GM23248 (cell line): ENCODE data around the gene MYO16. TPM values are rescaled to one million over a fixed set of nuclear protein-coding genes. Genes with fewer than 3 reads are reported as not detected.

Source experiments
- DNase-seq: peaks from one replicate; pipeline ENCODE4 v3.0.0-alpha.2; 2015
- H2AFZ ChIP-seq: fragments of 200-600 bp; sonication (generic); 2 replicates; pipeline ENCODE4 v1.6.1; 2016; ENCODE audit warnings: antibody characterized with exemption
- H3F3A ChIP-seq: fragments of 200-600 bp; sonication (generic); 2 replicates; pipeline ENCODE4 v1.6.1; 2016; ENCODE audit warnings: mild to moderate bottlenecking, antibody characterized with exemption, mixed run types; ENCODE audit not compliant: insufficient read depth
- H3K27ac ChIP-seq: fragments of 200-600 bp; sonication (generic); 2 replicates; pipeline ENCODE4 v1.5.1; 2016; ENCODE audit warnings: mild to moderate bottlenecking
- H3K27me3 ChIP-seq: fragments of 200-600 bp; sonication (generic); replicated peaks from 2 replicates; pipeline ENCODE4 v1.6.1; 2016; ENCODE audit warnings: mild to moderate bottlenecking; ENCODE audit not compliant: insufficient read depth
- H3K36me3 ChIP-seq: fragments of 200-600 bp; sonication (generic); 2 replicates; pipeline ENCODE4 v1.6.1; 2016; ENCODE audit warnings: low read depth, mild to moderate bottlenecking
- H3K4me1 ChIP-seq: fragments of 200-600 bp; sonication (generic); 2 replicates; pipeline ENCODE4 v1.6.1; 2016; ENCODE audit warnings: mild to moderate bottlenecking; ENCODE audit not compliant: insufficient read depth
- H3K4me2 ChIP-seq: fragments of 200-600 bp; sonication (generic); one replicate; pipeline ENCODE4 v1.6.1; 2016; ENCODE audit warnings: mild to moderate bottlenecking; ENCODE audit not compliant: unreplicated experiment
- H3K4me3 ChIP-seq: fragments of 200-600 bp; sonication (generic); 2 replicates; pipeline ENCODE4 v1.5.1; 2016; ENCODE audit warnings: mild to moderate bottlenecking
- H3K79me2 ChIP-seq: fragments of 200-600 bp; sonication (generic); 2 replicates; pipeline ENCODE4 v1.6.1; 2016; ENCODE audit warnings: mild to moderate bottlenecking; ENCODE audit not compliant: insufficient read depth
- H3K9ac ChIP-seq: fragments of 200-600 bp; sonication (generic); 2 replicates; pipeline ENCODE4 v1.6.1; 2016; ENCODE audit warnings: mild to moderate bottlenecking
- H3K9me2 ChIP-seq: fragments of 200-600 bp; sonication (generic); 2 replicates; pipeline ENCODE4 v1.6.1; 2016; ENCODE audit warnings: mixed run types, mild to moderate bottlenecking, moderate library complexity; ENCODE audit not compliant: insufficient read depth
- H3K9me3 ChIP-seq: fragments of 200-600 bp; sonication (generic); one replicate; pipeline ENCODE4 v1.6.1; 2017; ENCODE audit warnings: low read depth
- H4K20me1 ChIP-seq: fragments of 200-600 bp; sonication (generic); 2 replicates; pipeline ENCODE4 v1.6.0; 2016; ENCODE audit not compliant: insufficient read depth
- EZH2 ChIP-seq: fragments of 200-600 bp; sonication (generic); IDR thresholded peaks from 2 replicates; pipeline ENCODE4 v1.6.1; 2018; ENCODE audit warnings: antibody characterized with exemption, mild to moderate bottlenecking; ENCODE audit not compliant: insufficient read depth, poor library complexity, severe bottlenecking
- EZH2phosphoT487 ChIP-seq: fragments of 200-600 bp; sonication (generic); IDR thresholded peaks from 2 replicates; pipeline ENCODE4 v1.6.1; 2018; ENCODE audit warnings: antibody characterized with exemption, moderate library complexity, mild to moderate bottlenecking, low read depth; ENCODE audit not compliant: insufficient read depth
- WGBS, 2 experiments: methylation state at CpG; one replicate each; pipeline ENCODE4 v1.1.6; 2015 to 2017; ENCODE audit warnings: low lambda C conversion rate in 2 of 2, low coverage in 1 of 2; ENCODE audit errors: missing lambda C conversion rate in 2 of 2; 5-methylcytosine and 5-hydroxymethylcytosine counted together
- in situ Hi-C: fragments of 300-500 bp; cut with MboI; formaldehyde crosslinking; loops from 2 replicates; pipeline ENCODE4 v1.15.0; 2020
- polyA plus RNA-seq: library from polyadenylated mRNA; unstranded; fragments of >200 nt; fragmentation: Nextera tagmentation; extraction: Ambion mirVana; gene quantifications from 2 replicates; pipeline ENCODE4 v1.2.1, GENCODE V29; 2016
- total RNA-seq: library from RNA; depleted of rRNA; stranded (reverse); fragments of >200 nt; shearing (Covaris generic); gene quantifications from 2 replicates; pipeline ENCODE4 v1.2.3, GENCODE V29; 2014

The MYO16 gene
- total and polyA plus RNA-seq, 2 experiments from 2014 or later: not detected

DNA sequence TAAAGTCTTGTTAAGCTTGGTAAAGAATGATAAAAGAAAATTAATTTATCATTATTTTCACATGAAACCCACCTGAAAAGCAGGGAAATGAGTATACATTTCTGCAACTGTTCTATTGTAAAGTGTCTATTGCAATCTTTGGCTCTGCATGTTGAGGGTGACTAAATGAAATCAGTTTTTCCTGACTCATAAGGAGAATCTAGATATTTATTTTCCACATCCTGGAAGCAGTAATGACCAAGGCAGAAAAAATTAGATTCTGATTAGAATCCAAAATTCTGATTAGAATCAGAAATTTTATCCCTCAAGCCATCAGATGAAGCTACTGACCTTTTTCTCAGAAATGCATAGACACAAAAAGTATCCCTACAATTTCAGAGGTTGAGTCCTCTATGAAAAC, 178.4 kb downstream of the MYO16 start:
- Histone ChIP-seq H4K20me1 (no peaks in the 10 kb centered on the region), H3F3A (no peaks in the 10 kb centered on the region), H3K27me3 (no peaks in the 10 kb centered on the region), H3K9me3 (no peaks in the 10 kb centered on the region), H2AFZ (no peak overlapping the region), H3K79me2 (no peaks in the 10 kb centered on the region), H3K9me2 (no peaks in the 10 kb centered on the region), H3K4me1 (no peaks in the 10 kb centered on the region), H3K36me3 (no peaks in the 10 kb centered on the region), H3K4me2 (no peak overlapping the region), H3K9ac (no peak overlapping the region), H3K27ac (no peak overlapping the region), H3K4me3 (no peak overlapping the region)
- DNase-seq: no peak
- in situ Hi-C loops: no loop called here
- no peak for TF ChIP-seq EZH2
- TF ChIP-seq EZH2phosphoT487: no peak

DNA sequence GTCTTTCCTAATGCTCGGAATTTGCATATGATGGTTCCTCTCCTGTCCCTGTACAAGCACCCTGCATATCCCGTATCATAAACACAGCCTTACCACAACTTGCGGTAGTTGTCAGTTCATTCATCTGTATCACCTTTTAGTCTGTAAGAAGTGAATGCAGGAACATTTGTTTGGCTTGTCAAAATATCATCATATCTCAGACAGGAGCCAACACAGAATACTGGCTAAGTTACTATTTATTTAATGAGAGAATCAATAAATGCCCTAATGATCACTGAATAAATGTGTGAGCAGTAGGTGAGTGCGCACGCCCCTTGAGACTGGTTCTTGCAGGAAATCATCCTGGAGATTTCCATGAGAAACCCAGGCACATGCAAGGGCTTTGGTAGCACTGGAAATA, 182.8 kb downstream of the MYO16 start:
- Histone ChIP-seq H3K4me2 (no peak overlapping the region), H3F3A (no peaks in the 10 kb centered on the region), H3K27me3 (no peaks in the 10 kb centered on the region), H3K4me3 (no peak overlapping the region), H3K9me2 (no peaks in the 10 kb centered on the region), H3K9ac (no peak overlapping the region), H3K79me2 (no peaks in the 10 kb centered on the region), H3K9me3 (no peaks in the 10 kb centered on the region), H4K20me1 (no peaks in the 10 kb centered on the region), H2AFZ (no peak overlapping the region), H3K27ac (no peak overlapping the region), H3K36me3 (no peaks in the 10 kb centered on the region), H3K4me1 (no peaks in the 10 kb centered on the region)
- TF ChIP-seq EZH2phosphoT487 (no peak), EZH2 (no peak)
- in situ Hi-C loops: no loop called here
- WGBS, 2 experiments: 29 to 34% methylated on average over 5 of the region's 5 CpGs
- DNase-seq: no peak

DNA sequence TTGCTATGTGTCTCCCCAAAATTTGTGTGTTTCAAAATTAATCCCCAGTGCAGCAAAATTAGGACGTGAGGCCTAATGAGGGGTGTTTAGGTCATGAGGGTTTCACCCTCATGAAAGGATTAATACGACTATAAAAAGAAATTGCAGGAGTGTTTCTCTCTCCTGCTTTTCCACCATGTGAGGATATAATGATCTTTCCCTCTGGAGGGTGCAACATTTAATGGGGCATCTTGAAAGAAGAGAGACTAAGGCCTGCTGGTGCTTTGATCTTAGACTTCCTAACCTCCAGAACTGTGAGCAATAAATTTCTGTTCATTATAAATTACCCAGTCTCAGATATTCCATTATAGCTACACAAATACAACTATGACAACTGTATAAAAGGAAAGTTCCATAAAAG, 183.2 kb downstream of the MYO16 start:
- H3K27me3 ChIP-seq: no peaks in the 10 kb centered on the region
- no peak overlapping the region for H2AFZ ChIP-seq
- no peaks in the 10 kb centered on the region for H4K20me1 ChIP-seq
- no peaks in the 10 kb centered on the region for H3K9me3 ChIP-seq
- H3K4me3 ChIP-seq: no peak overlapping the region
- no peaks in the 10 kb centered on the region for H3K36me3 ChIP-seq
- no peaks in the 10 kb centered on the region for H3K4me1 ChIP-seq
- H3K9ac ChIP-seq: no peak overlapping the region
- H3F3A ChIP-seq: no peaks in the 10 kb centered on the region
- in situ Hi-C loops: no loop called here
- H3K79me2 ChIP-seq: no peaks in the 10 kb centered on the region
- H3K27ac ChIP-seq: no peak overlapping the region
- WGBS, 2 experiments: 8 to 12% methylated on average over 2 of the region's 2 CpGs
- no peak overlapping the region for H3K4me2 ChIP-seq
- no peaks in the 10 kb centered on the region for H3K9me2 ChIP-seq
- no peak for DNase-seq
- no peak for TF ChIP-seq EZH2phosphoT487
- TF ChIP-seq EZH2: no peak

DNA sequence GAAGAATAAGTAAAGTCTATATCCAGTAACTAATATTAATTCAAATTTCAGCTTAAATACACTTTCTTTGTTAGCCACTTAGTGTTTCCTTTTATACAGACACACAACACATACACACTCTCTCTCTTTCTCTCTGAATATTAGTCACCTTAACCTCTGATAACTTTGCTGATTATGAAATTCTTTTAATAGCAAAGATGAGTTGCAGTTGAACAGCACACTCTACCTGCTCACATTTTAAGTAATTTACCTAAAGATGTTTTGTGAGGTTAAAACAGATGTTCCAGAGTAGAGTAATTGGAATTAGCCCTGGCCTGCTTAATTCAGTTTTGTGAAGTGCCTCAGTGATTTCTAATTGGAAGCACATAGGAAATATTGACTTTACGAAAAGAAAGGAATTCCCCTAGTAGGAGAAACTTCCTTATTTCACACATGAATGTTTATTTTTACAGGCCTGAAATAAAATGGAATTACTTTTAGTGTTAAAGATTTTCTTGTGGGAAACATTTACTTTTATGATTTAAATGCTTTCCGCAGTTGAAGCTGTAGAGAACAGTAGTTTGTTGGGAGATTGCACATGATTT, 184.3 kb downstream of the MYO16 start:
- no peak for TF ChIP-seq EZH2phosphoT487
- Histone ChIP-seq H3K4me1 (no peaks in the 10 kb centered on the region), H3K79me2 (no peaks in the 10 kb centered on the region), H3K9me2 (no peaks in the 10 kb centered on the region), H3K9me3 (no peaks in the 10 kb centered on the region), H3K9ac (no peak overlapping the region), H3K36me3 (no peaks in the 10 kb centered on the region), H3K27me3 (no peaks in the 10 kb centered on the region), H3F3A (no peaks in the 10 kb centered on the region), H3K27ac (no peak overlapping the region), H4K20me1 (no peaks in the 10 kb centered on the region), H2AFZ (no peak overlapping the region), H3K4me2 (no peak overlapping the region), H3K4me3 (no peak overlapping the region)
- DNase-seq: no peak
- WGBS, 2 experiments: 39 to 41% methylated on average over 2 of the region's 2 CpGs
- in situ Hi-C loops: no loop called here

DNA sequence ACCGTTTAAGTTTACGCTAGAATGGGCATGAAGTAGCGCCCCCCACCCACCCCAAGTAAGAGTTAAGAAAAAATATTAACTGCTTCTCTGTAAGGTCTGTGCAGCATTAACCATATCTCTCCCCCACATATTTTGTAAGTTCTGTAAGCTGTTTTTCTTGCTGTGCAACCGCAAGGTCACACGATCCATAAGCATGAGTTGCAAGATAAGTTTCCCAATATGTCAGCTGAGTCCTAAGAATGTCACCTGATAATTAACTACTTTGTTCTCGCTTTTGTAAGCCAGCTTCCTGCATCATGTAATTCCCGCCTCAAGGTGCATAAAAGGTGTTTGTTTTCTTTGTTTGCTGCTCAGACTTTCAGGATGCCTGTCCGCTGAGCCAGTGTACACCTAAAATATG, 187.0 kb downstream of the MYO16 start:
- Histone ChIP-seq H3K36me3 (no peaks in the 10 kb centered on the region), H3K4me2 (no peak overlapping the region), H3K4me3 (no peak overlapping the region), H2AFZ (no peak overlapping the region), H3K4me1 (no peaks in the 10 kb centered on the region), H3K9me2 (no peaks in the 10 kb centered on the region), H3K27me3 (no peaks in the 10 kb centered on the region), H3K9ac (no peak overlapping the region), H3F3A (no peaks in the 10 kb centered on the region), H3K9me3 (no peaks in the 10 kb centered on the region), H3K27ac (no peak overlapping the region), H4K20me1 (no peaks in the 10 kb centered on the region), H3K79me2 (no peaks in the 10 kb centered on the region)
- in situ Hi-C loops: no loop called here
- TF ChIP-seq EZH2 (no peak), EZH2phosphoT487 (no peak)
- DNase-seq: no peak
- 33 to 34% methylated on average over 8 of the region's 8 CpGs for WGBS, 2 experiments
